Neutrophil (primary cell): ENCODE data around the gene CAPN5.

Source experiments
- H3K27ac ChIP-seq: fragments of 200-600 bp; sonication (generic); 2 replicates; pipeline ENCODE4 v1.5.1; 2016; ENCODE audit warnings: mild to moderate bottlenecking, moderate library complexity
- H3K27me3 ChIP-seq: fragments of 200-600 bp; sonication (generic); 2 replicates; pipeline ENCODE4 v1.6.0; 2016; ENCODE audit warnings: mild to moderate bottlenecking
- H3K36me3 ChIP-seq: fragments of 200-600 bp; sonication (generic); 2 replicates; pipeline ENCODE4 v1.5.1; 2017
- H3K4me1 ChIP-seq, 2 experiments: fragments of 200-600 bp in 1 of 2; sonication (generic) in 1 of 2; 1 replicate in 1 of 2; 2 replicates in 1 of 2; pipeline versions ENCODE4 v1.5.1 to v1.6.1; 2013 to 2016; ENCODE audit warnings: low read depth in 1 of 2, low read length in 1 of 2, mild to moderate bottlenecking in 1 of 2, moderate library complexity in 1 of 2; ENCODE audit not compliant: control insufficient read depth in 1 of 2, insufficient read depth in 1 of 2
- H3K4me3 ChIP-seq, 2 experiments: fragments of 200-600 bp in 1 of 2; sonication (generic) in 1 of 2; 1 replicate in 1 of 2; 2 replicates in 1 of 2; pipeline ENCODE4 v1.5.1; 2013 to 2016; ENCODE audit warnings: low read depth in 1 of 2, low read length in 1 of 2, mild to moderate bottlenecking in 1 of 2, moderate library complexity in 1 of 2
- H3K9me3 ChIP-seq: fragments of 200-600 bp; sonication (generic); 2 replicates; pipeline ENCODE4 v1.5.1; 2016
- CTCF ChIP-seq: fragments of 200-600 bp; sonication (generic); IDR thresholded peaks from 2 replicates; pipeline ENCODE4 v1.5.1; 2016; ENCODE audit warnings: antibody characterized with exemption

CAPN5 gene

GRCh38 chr11:77146261-77147035 lies 79.7 kb downstream of the CAPN5 start:
- H3K36me3 ChIP-seq, result no peaks in the 10 kb centered on the region
- no peaks in the 10 kb centered on the region for H3K9me3 ChIP-seq
- peaks cover 59% of the 10 kb centered on the region for H3K27me3 ChIP-seq
- no peak overlapping the region for H3K27ac ChIP-seq
- no peak overlapping the region for H3K4me3 ChIP-seq
- peaks cover 0 to 6% of the 10 kb centered on the region in 2 experiments for H3K4me1 ChIP-seq
- TF ChIP-seq CTCF, result no peak

- Histone ChIP-seq H3K27me3 (peaks cover 64% of the 10 kb centered on the region), H3K9me3 (no peaks in the 10 kb centered on the region), H3K4me3 (no peak overlapping the region), H3K36me3 (no peaks in the 10 kb centered on the region), H3K27ac (no peak overlapping the region), H3K4me1 (peaks cover 0 to 6% of the 10 kb centered on the region in 2 experiments)
- no peak for TF ChIP-seq CTCF
These were observed 80.2 kb downstream of the CAPN5 start for GRCh38 chr11:77147036-77147315.

- Histone ChIP-seq H3K27me3 (peaks cover 71% of the 10 kb centered on the region), H3K4me1 (peaks cover 0 to 6% of the 10 kb centered on the region in 2 experiments), H3K4me3 (no peak overlapping the region), H3K36me3 (no peaks in the 10 kb centered on the region), H3K27ac (no peak overlapping the region), H3K9me3 (no peaks in the 10 kb centered on the region)
- no peak for TF ChIP-seq CTCF
These were observed 81.0 kb downstream of the CAPN5 start for GRCh38 chr11:77147668-77148321.

GRCh38 chr11:77148963-77149715 lies 82.4 kb downstream of the CAPN5 start:
- H3K4me3 ChIP-seq, result no peak overlapping the region
- TF ChIP-seq CTCF, result no peak
- no peaks in the 10 kb centered on the region for H3K9me3 ChIP-seq
- H3K27ac ChIP-seq, result no peak overlapping the region
- peaks cover 84% of the 10 kb centered on the region for H3K27me3 ChIP-seq
- no peaks in the 10 kb centered on the region for H3K36me3 ChIP-seq
- peaks cover 0 to 6% of the 10 kb centered on the region in 2 experiments for H3K4me1 ChIP-seq

- Histone ChIP-seq H3K4me3 (no peak overlapping the region), H3K27me3 (peaks cover 91% of the 10 kb centered on the region), H3K36me3 (no peaks in the 10 kb centered on the region), H3K27ac (no peak overlapping the region), H3K9me3 (no peaks in the 10 kb centered on the region), H3K4me1 (peaks cover 0 to 6% of the 10 kb centered on the region in 2 experiments)
- TF ChIP-seq CTCF, result no peak
These were observed 83.1 kb downstream of the CAPN5 start for GRCh38 chr11:77149716-77150392.
